Endothelial cell of umbilical vein (primary cell): ENCODE results near the gene ZNF519. TPM values are rescaled to one million over a fixed set of nuclear protein-coding genes. Genes with fewer than 3 reads are reported as not detected.

Source experiments
- BruUV-seq: library from RNA; stranded (reverse); fragments of 400-500 nt; replicated peaks from 2 replicates; lab custom pipeline; 2021; lab: Mats Ljungman, UMichigan
- CTCF ChIA-PET: fragments of 300-600, 350-600 bp; sonication (Branson Sonifier 250); formaldehyde crosslinking; loops from one replicate; lab custom pipeline; 2021; ENCODE audit warnings: antibody characterized with exemption, inconsistent platforms; lab: Charles Lee
- POLR2A ChIA-PET: fragments of 300-600, 350-600 bp; sonication (Branson Sonifier 250); formaldehyde crosslinking; loops from one replicate; lab custom pipeline; 2021; ENCODE audit warnings: antibody characterized with exemption, inconsistent platforms; lab: Charles Lee
- DNase-seq: peaks from one replicate; pipeline ENCODE4 v3.0.0-alpha.2; 2011; ENCODE audit warnings: low read depth, low spot score
- FAIRE-seq: peaks from 2 replicates; lab custom pipeline; 2011; peaks lifted over from hg19 to GRCh38; lab: Jason Lieb, UNC
- H2AFZ ChIP-seq: 2 replicates; pipeline ENCODE4 v1.6.0; 2012; ENCODE audit warnings: low read depth, low read length, control low read depth, inconsistent platforms
- H3K27ac ChIP-seq: 2 replicates; pipeline ENCODE4 v1.5.1; 2011; ENCODE audit warnings: low read depth, mild to moderate bottlenecking, control low read depth, low read length, moderate library complexity; ENCODE audit not compliant: insufficient read depth
- H3K27me3 ChIP-seq, 2 experiments: 2 replicates each; pipeline versions ENCODE4 v1.6.0 to v1.6.1; 2011; ENCODE audit warnings: low read length in 2 of 2, mixed read lengths in 1 of 2; ENCODE audit not compliant: control insufficient read depth in 2 of 2, insufficient read depth in 2 of 2
- H3K36me3 ChIP-seq, 2 experiments: 2 replicates in 1 of 2; 3 replicates in 1 of 2; pipeline ENCODE4 v1.5.1; 2011; ENCODE audit warnings: low read length in 2 of 2, mild to moderate bottlenecking in 1 of 2, moderate library complexity in 1 of 2; ENCODE audit not compliant: control insufficient read depth in 2 of 2, insufficient read depth in 2 of 2; ENCODE audit errors: extremely low read depth in 1 of 2
- H3K4me1 ChIP-seq: 3 replicates; pipeline ENCODE4 v1.5.1; 2011; ENCODE audit warnings: mild to moderate bottlenecking, low read length; ENCODE audit not compliant: control insufficient read depth, insufficient read depth; ENCODE audit errors: extremely low read depth
- H3K4me2 ChIP-seq: 2 replicates; pipeline ENCODE4 v1.6.1; 2011; ENCODE audit warnings: low read length, control low read depth, mixed read lengths; ENCODE audit not compliant: insufficient read depth
- H3K4me3 ChIP-seq, 3 experiments: fragments of 200-600 bp in 1 of 3; sonication (generic), shearing (Covaris generic) in 1 of 3; replicated peaks in 1 of 3; 2 replicates each; pipeline ENCODE4 v1.5.1; 2011 to 2016; ENCODE audit warnings: control low read depth in 3 of 3, low read length in 3 of 3, mild to moderate bottlenecking in 2 of 3, inconsistent platforms in 1 of 3, low read depth in 1 of 3, moderate library complexity in 1 of 3; ENCODE audit not compliant: insufficient read depth in 1 of 3
- H3K79me2 ChIP-seq: 2 replicates; pipeline ENCODE4 v1.6.0; 2012; ENCODE audit warnings: low read length, inconsistent platforms; ENCODE audit not compliant: control insufficient read depth, insufficient read depth
- H3K9ac ChIP-seq: replicated peaks from 2 replicates; pipeline ENCODE3; 2011; ENCODE audit warnings: low read length, control low read depth; ENCODE audit not compliant: insufficient read depth; ENCODE audit errors: extremely low read depth
- H3K9me1 ChIP-seq: replicated peaks from 3 replicates; pipeline ENCODE4 v1.6.0; 2011; ENCODE audit warnings: mild to moderate bottlenecking, low read length; ENCODE audit not compliant: control insufficient read depth, insufficient read depth; ENCODE audit errors: extremely low read depth
- H3K9me3 ChIP-seq: replicated peaks from 2 replicates; pipeline ENCODE4 v1.5.1; 2012; ENCODE audit warnings: low read length, inconsistent platforms; ENCODE audit not compliant: control insufficient read depth, insufficient read depth
- H4K20me1 ChIP-seq: replicated peaks from 2 replicates; pipeline ENCODE3; 2011; ENCODE audit warnings: mild to moderate bottlenecking, low read length; ENCODE audit not compliant: control insufficient read depth, insufficient read depth; ENCODE audit errors: extremely low read depth
- CTCF ChIP-seq, 2 donors: IDR thresholded peaks; 1 replicate in 1 of 2; 2 replicates in 1 of 2; pipeline ENCODE4 v1.5.1; 2011; ENCODE audit warnings: low read length in 2 of 2, mild to moderate bottlenecking in 2 of 2, moderate library complexity in 2 of 2, control low read depth in 1 of 2, inconsistent platforms in 1 of 2, low read depth in 1 of 2; ENCODE audit not compliant: insufficient read depth in 1 of 2; ENCODE audit errors: extremely low read depth in 1 of 2
- EZH2 ChIP-seq: IDR thresholded peaks from 2 replicates; pipeline ENCODE4 v1.6.1; 2012; ENCODE audit warnings: borderline replicate concordance, low read depth, mild to moderate bottlenecking, moderate library complexity, low read length, inconsistent platforms; ENCODE audit not compliant: severe bottlenecking
- FOS ChIP-seq: IDR thresholded peaks from 2 replicates; pipeline ENCODE4 v1.6.1; 2011; ENCODE audit warnings: mild to moderate bottlenecking, low read length, moderate library complexity, borderline replicate concordance; ENCODE audit not compliant: insufficient read depth
- GATA2 ChIP-seq: IDR thresholded peaks from 2 replicates; pipeline ENCODE4 v1.7.0; 2011; ENCODE audit warnings: low read depth, mild to moderate bottlenecking, moderate library complexity, mixed read lengths, low read length; ENCODE audit not compliant: insufficient read length, insufficient read depth
- MYC ChIP-seq: IDR thresholded peaks from one replicate; pipeline ENCODE4 v1.6.1; 2011; ENCODE audit warnings: mild to moderate bottlenecking, low read depth, low read length
- POLR2A ChIP-seq: IDR thresholded peaks from 2 replicates; pipeline ENCODE4 v1.6.1; 2012; ENCODE audit warnings: low read depth, mild to moderate bottlenecking, control low read depth, low read length
- POLR2AphosphoS5 ChIP-seq: IDR thresholded peaks from 2 replicates; pipeline ENCODE4 v1.6.1; 2012; ENCODE audit warnings: low read depth, mild to moderate bottlenecking, control low read depth, low read length, moderate library complexity; ENCODE audit not compliant: insufficient read depth
- dilution Hi-C: fragments of 300-500 bp; cut with MboI; formaldehyde crosslinking; loops from one replicate; pipeline ENCODE4 v1.15.0; 2019; ENCODE audit warnings: low sequenced_read_pairs; ENCODE audit not compliant: extremely low pct_ligation_motif_present
- intact Hi-C: fragments of 100-400 bp; cut with micrococcal nuclease; formaldehyde crosslinking; loops from one replicate; pipeline ENCODE4 v1.10.0; 2022
- polyA plus RNA-seq, 4 experiments: library from polyadenylated mRNA; depleted of rRNA in 3 of 4; stranded (reverse) in 3 of 4; unstranded in 1 of 4; fragments of >200 nt; gene quantifications; 2 replicates each; pipeline versions ENCODE4 v1.2.1 to v1.2.3, GENCODE V29; 2011 to 2012; ENCODE audit warnings: missing spikeins in 1 of 4
- total RNA-seq: library from RNA; stranded (reverse); gene quantifications from 2 replicates; pipeline ENCODE4 v1.2.3, GENCODE V29; 2021

The ZNF519 gene
- total and polyA plus RNA-seq, 2 donors (not counting 3 experiments of a cell fraction or from before 2014, with no cell fraction given) = 2.1 to 7.1 TPM

GRCh38 chr18:14100503-14101286 is 31.5 kb downstream of the ZNF519 start:
- Histone ChIP-seq H4K20me1 (no peaks in the 10 kb centered on the region), H3K4me2 (no peak overlapping the region), H3K4me3 (no peak overlapping the region), H3K27me3 (no peaks in the 10 kb centered on the region), H3K4me1 (no peaks in the 10 kb centered on the region), H3K36me3 (no peaks in the 10 kb centered on the region), H3K9me1 (no peaks in the 10 kb centered on the region), H3K79me2 (no peaks in the 10 kb centered on the region), H3K9me3 (peaks cover 2% of the 10 kb centered on the region), H2AFZ (no peak overlapping the region), H3K9ac (no peak overlapping the region), H3K27ac (no peak overlapping the region)
- FAIRE-seq (no peak), DNase-seq (no peak)
- ChIA-PET CTCF (no interaction called here), POLR2A (no interaction called here)
- TF ChIP-seq CTCF (IDR thresholded peaks at IDR 0.05; ENCODE audit: extremely low read depth in 1 of 2, insufficient read depth in 1 of 2, low read depth in 1 of 2, low read length in 2 of 2) (no peak), EZH2 (no peak), POLR2AphosphoS5 (no peak), FOS (no peak), POLR2A (no peak), MYC (no peak), GATA2 (no peak)
- no TSS peak for BruUV-seq
- intact Hi-C loops = no loop called here
- dilution Hi-C loops = no loop called here
